ENCODE measurements around the gene NOX4. TPM values are rescaled to one million over a fixed set of nuclear protein-coding genes. Genes with fewer than 3 reads are reported as not detected.

NOX4 gene
- total and polyA plus RNA-seq, 2 donors (not counting 3 experiments of a cell fraction or from before 2014, with no cell fraction given), result 21.2 to 34.0 TPM

DNA sequence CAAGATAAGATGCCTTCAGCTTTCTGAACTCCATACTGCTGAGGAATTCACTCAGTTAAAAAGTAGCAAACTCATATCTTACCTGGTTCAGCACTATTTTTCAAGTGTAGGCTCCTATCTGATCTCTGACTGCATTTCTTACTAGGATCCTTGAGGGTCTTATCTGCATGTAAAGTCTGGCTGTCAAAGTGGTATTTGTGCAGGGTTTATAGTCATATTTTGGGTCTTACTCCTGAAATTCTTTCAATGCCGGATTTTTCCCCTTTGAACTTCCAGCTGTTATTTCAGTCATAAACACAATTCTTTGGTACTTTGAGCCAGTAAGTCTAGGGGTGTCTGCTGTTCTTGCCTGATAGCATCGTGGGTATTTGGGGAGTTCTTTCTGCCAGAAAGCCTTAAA is 25.3 kb upstream of the NOX4 start:
- ChIA-PET POLR2A (no interaction called here), CTCF (no interaction called here)
- no peaks in the 10 kb centered on the region for H4K20me1 ChIP-seq (replicated peaks; ENCODE audit: control insufficient read depth, extremely low read depth, insufficient read depth, low read length)
- no peaks in the 10 kb centered on the region for H3K27me3 ChIP-seq (ENCODE audit: control insufficient read depth in 2 of 2, insufficient read depth in 2 of 2, low read length in 2 of 2)
- H3K27ac ChIP-seq (ENCODE audit: insufficient read depth, low read depth, low read length), result no peak overlapping the region
- DNase-seq (ENCODE audit: low read depth, low spot score), result no peak
- dilution Hi-C loops (cut with MboI; ENCODE audit: extremely low pct_ligation_motif_present, low sequenced_read_pairs), result no loop called here
- BruUV-seq (replicated peaks), result no TSS peak
- intact Hi-C loops (cut with micrococcal nuclease), result no loop called here
- H3K4me3 ChIP-seq (replicated peaks in 1 of 3; ENCODE audit: insufficient read depth in 1 of 3, low read depth in 1 of 3, low read length in 3 of 3), result no peak overlapping the region
- H3K9me1 ChIP-seq (replicated peaks; ENCODE audit: control insufficient read depth, extremely low read depth, insufficient read depth, low read length), result no peaks in the 10 kb centered on the region
- H3K9ac ChIP-seq (replicated peaks; ENCODE audit: extremely low read depth, insufficient read depth, low read length), result no peak overlapping the region
- no peaks in the 10 kb centered on the region for H3K4me1 ChIP-seq (ENCODE audit: control insufficient read depth, extremely low read depth, insufficient read depth, low read length)
- H2AFZ ChIP-seq (ENCODE audit: low read depth, low read length), result peak overlapping the region; percentile 7
- H3K79me2 ChIP-seq (ENCODE audit: control insufficient read depth, insufficient read depth, low read length), result no peaks in the 10 kb centered on the region
- FAIRE-seq, result no peak
- H3K9me3 ChIP-seq (replicated peaks; ENCODE audit: control insufficient read depth, insufficient read depth, low read length), result no peaks in the 10 kb centered on the region
- H3K36me3 ChIP-seq (ENCODE audit: control insufficient read depth in 2 of 2, extremely low read depth in 1 of 2, insufficient read depth in 2 of 2, low read length in 2 of 2), result no peaks in the 10 kb centered on the region
- no peak overlapping the region for H3K4me2 ChIP-seq (ENCODE audit: insufficient read depth, low read length)
- TF ChIP-seq JUN (IDR thresholded peaks at IDR 0.05; ENCODE audit: borderline replicate concordance, insufficient read depth, insufficient read length, low read depth) (no peak), POLR2AphosphoS5 (IDR thresholded peaks at IDR 0.05; ENCODE audit: insufficient read depth, low read depth, low read length) (no peak), CTCF (IDR thresholded peaks at IDR 0.05; ENCODE audit: extremely low read depth in 1 of 2, insufficient read depth in 1 of 2, low read depth in 1 of 2, low read length in 2 of 2) (no peak), EZH2 (IDR thresholded peaks at IDR 0.05; ENCODE audit: borderline replicate concordance, low read depth, low read length, severe bottlenecking) (no peak), GATA2 (IDR thresholded peaks at IDR 0.05; ENCODE audit: insufficient read depth, insufficient read length, low read depth, low read length) (no peak), FOS (IDR thresholded peaks at IDR 0.05; ENCODE audit: borderline replicate concordance, insufficient read depth, low read length) (no peak), MYC (IDR thresholded peaks at IDR 0.05; ENCODE audit: low read depth, low read length) (no peak), POLR2A (IDR thresholded peaks at IDR 0.05; ENCODE audit: low read depth, low read length) (no peak)
- TF ChIP-seq, protein P1, sequence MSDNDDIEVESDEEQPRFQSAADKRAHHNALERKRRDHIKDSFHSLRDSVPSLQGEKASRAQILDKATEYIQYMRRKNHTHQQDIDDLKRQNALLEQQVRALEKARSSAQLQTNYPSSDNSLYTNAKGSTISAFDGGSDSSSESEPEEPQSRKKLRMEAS (IDR thresholded peaks at IDR 0.05; ENCODE audit: insufficient read depth, insufficient read length), result no peak
